B cell (primary cell): ENCODE measurements around the gene ROR2. TPM values are rescaled to one million over a fixed set of nuclear protein-coding genes. Genes with fewer than 3 reads are reported as not detected.

Source experiments
- ATAC-seq: fragments of 200-7000 bp; cut with Tn5 transposase; one replicate; pipeline ENCODE4 v1.10.0; 2021; ENCODE audit warnings: low read depth, mild to moderate bottlenecking, moderate number of reproducible peaks, moderate library complexity
- CTCF ChIA-PET: fragments of 350-600 bp; sonication (Branson Sonifier 250); formaldehyde crosslinking; loops from one replicate; lab custom pipeline; 2021; ENCODE audit warnings: antibody characterized with exemption, inconsistent platforms; lab: Charles Lee
- POLR2A ChIA-PET: fragments of 350-600 bp; sonication (Branson Sonifier 250); formaldehyde crosslinking; loops from one replicate; lab custom pipeline; 2021; ENCODE audit warnings: antibody characterized with exemption; lab: Charles Lee
- DNase-seq: peaks from one replicate; pipeline ENCODE4 v3.0.0; 2013
- H2AFZ ChIP-seq: 2 replicates; pipeline ENCODE4 v1.6.1; 2012; ENCODE audit warnings: mild to moderate bottlenecking, low read depth, low read length; ENCODE audit not compliant: insufficient read depth, poor library complexity, severe bottlenecking
- H3K27ac ChIP-seq, 2 donors: 1 replicate in 1 of 2; 2 replicates in 1 of 2; pipeline ENCODE4 v1.5.1; 2012 to 2013; ENCODE audit warnings: low read length in 2 of 2, mild to moderate bottlenecking in 2 of 2, moderate library complexity in 1 of 2
- H3K27me3 ChIP-seq, 4 experiments: fragments of 200-600 bp in 1 of 4; sonication (generic) in 1 of 4; replicated peaks in 1 of 4; 1 replicate in 2 of 4; 2 replicates in 2 of 4; pipeline versions ENCODE4 v1.6.1 to v1.7.0; 2013 to 2016; ENCODE audit warnings: low read length in 3 of 4, mild to moderate bottlenecking in 2 of 4, mixed read lengths in 1 of 4, moderate library complexity in 1 of 4; ENCODE audit not compliant: insufficient read depth in 4 of 4, control insufficient read depth in 3 of 4; ENCODE audit errors: control extremely low read depth in 1 of 4
- H3K36me3 ChIP-seq, 2 experiments: replicated peaks in 1 of 2; 1 replicate in 1 of 2; 2 replicates in 1 of 2; pipeline versions ENCODE4 v1.6.1 to v1.7.1; 2013; ENCODE audit warnings: low read length in 1 of 2; ENCODE audit not compliant: insufficient read depth in 2 of 2, control insufficient read depth in 1 of 2; ENCODE audit errors: control extremely low read depth in 1 of 2, extremely low read depth in 1 of 2
- H3K4me1 ChIP-seq, 2 donors: fragments of 200-600 bp in 1 of 2; sonication (generic) in 1 of 2; 1 replicate in 1 of 2; 2 replicates in 1 of 2; pipeline versions ENCODE4 v1.5.1 to v1.6.1; 2013 to 2017; ENCODE audit warnings: low read length in 2 of 2; ENCODE audit not compliant: control insufficient read depth in 2 of 2, insufficient read depth in 2 of 2
- H3K4me2 ChIP-seq: replicated peaks from 2 replicates; pipeline ENCODE3; 2012; ENCODE audit warnings: mild to moderate bottlenecking, low read depth, low read length; ENCODE audit not compliant: poor library complexity, severe bottlenecking
- H3K4me3 ChIP-seq, 5 experiments: fragments of 200-600 bp in 1 of 5; sonication (generic) in 1 of 5; 1 replicate in 3 of 5; 2 replicates in 2 of 5; pipeline versions ENCODE4 v1.5.1 to v1.7.0; 2011 to 2016; ENCODE audit warnings: low read length in 4 of 5, mild to moderate bottlenecking in 4 of 5, low read depth in 2 of 5, control low read depth in 1 of 5, moderate library complexity in 1 of 5; ENCODE audit not compliant: insufficient read depth in 1 of 5; ENCODE audit errors: control extremely low read depth in 1 of 5, extremely low read depth in 1 of 5
- H3K79me2 ChIP-seq: fragments of 200-600 bp; sonication (generic); one replicate; pipeline ENCODE4 v1.6.0; 2016; ENCODE audit warnings: low read length; ENCODE audit not compliant: control insufficient read depth, insufficient read depth
- H3K9ac ChIP-seq: fragments of 200-600 bp; sonication (generic); 2 replicates; pipeline ENCODE4 v1.6.1; 2017; ENCODE audit warnings: mild to moderate bottlenecking, low read length, moderate library complexity
- H3K9me3 ChIP-seq, 3 donors: one replicate each; pipeline versions ENCODE4 v1.6.1 to v1.7.1; 2013; ENCODE audit warnings: low read length in 2 of 3; ENCODE audit not compliant: control insufficient read depth in 2 of 3, insufficient read depth in 1 of 3; ENCODE audit errors: control extremely low read depth in 1 of 3
- H4K20me1 ChIP-seq: 2 replicates; pipeline ENCODE4 v1.6.0; 2012; ENCODE audit warnings: mild to moderate bottlenecking, low read length; ENCODE audit not compliant: insufficient read depth, control insufficient read depth, poor library complexity, severe bottlenecking
- H3K27ac Mint-ChIP-seq: one replicate; pipeline ENCODE4 v1.8.0; 2021; ENCODE audit warnings: mixed read lengths
- H3K27me3 Mint-ChIP-seq: one replicate; pipeline ENCODE4 v1.8.0; 2021; ENCODE audit warnings: mixed read lengths
- H3K4me1 Mint-ChIP-seq: one replicate; pipeline ENCODE4 v1.8.0; 2021; ENCODE audit warnings: mixed read lengths
- H3K4me3 Mint-ChIP-seq: one replicate; pipeline ENCODE4 v1.8.0; 2021; ENCODE audit warnings: mixed read lengths
- H3K9me3 Mint-ChIP-seq: one replicate; pipeline ENCODE4 v1.8.0; 2022; ENCODE audit warnings: mixed read lengths; ENCODE audit not compliant: insufficient read depth
- EZH2 ChIP-seq: IDR thresholded peaks from 2 replicates; pipeline ENCODE4 v1.6.1; 2012; ENCODE audit warnings: borderline replicate concordance, low read depth, mild to moderate bottlenecking, moderate library complexity, low read length; ENCODE audit not compliant: insufficient read depth, poor library complexity, severe bottlenecking
- WGBS: methylation state at CpG from one replicate; pipeline ENCODE4 v1.1.5; 2013; ENCODE audit warnings: missing lambda C conversion rate; ENCODE audit not compliant: insufficient coverage; 5-methylcytosine and 5-hydroxymethylcytosine counted together
- intact Hi-C: fragments of 100-400 bp; cut with micrococcal nuclease; formaldehyde crosslinking; loops from one replicate; pipeline ENCODE4 v1.10.0; 2022
- polyA plus RNA-seq: library from polyadenylated mRNA; depleted of rRNA; stranded (reverse); fragments of >200 nt; gene quantifications from 2 replicates; pipeline ENCODE4 v1.2.3, GENCODE V29; 2012
- total RNA-seq, 2 donors: library from RNA; stranded (reverse); fragments of 120-200 nt in 1 of 2; gene quantifications; 1 replicate in 1 of 2; 2 replicates in 1 of 2; pipeline versions ENCODE4 v1.2.3 to v1.2.4, GENCODE V29; 2013 to 2022
- TF ChIP-seq, protein P1 (sequence below): fragments of 200-600 bp; IDR thresholded peaks from one replicate; pipeline ENCODE4 v1.8.0; 2022; ENCODE audit warnings: antibody characterized with exemption, mild to moderate bottlenecking

Gene ROR2
- total and polyA plus RNA-seq, 2 donors (not counting 1 experiment from before 2014, with no cell fraction given), result 0.21 to 0.49 TPM

DNA sequence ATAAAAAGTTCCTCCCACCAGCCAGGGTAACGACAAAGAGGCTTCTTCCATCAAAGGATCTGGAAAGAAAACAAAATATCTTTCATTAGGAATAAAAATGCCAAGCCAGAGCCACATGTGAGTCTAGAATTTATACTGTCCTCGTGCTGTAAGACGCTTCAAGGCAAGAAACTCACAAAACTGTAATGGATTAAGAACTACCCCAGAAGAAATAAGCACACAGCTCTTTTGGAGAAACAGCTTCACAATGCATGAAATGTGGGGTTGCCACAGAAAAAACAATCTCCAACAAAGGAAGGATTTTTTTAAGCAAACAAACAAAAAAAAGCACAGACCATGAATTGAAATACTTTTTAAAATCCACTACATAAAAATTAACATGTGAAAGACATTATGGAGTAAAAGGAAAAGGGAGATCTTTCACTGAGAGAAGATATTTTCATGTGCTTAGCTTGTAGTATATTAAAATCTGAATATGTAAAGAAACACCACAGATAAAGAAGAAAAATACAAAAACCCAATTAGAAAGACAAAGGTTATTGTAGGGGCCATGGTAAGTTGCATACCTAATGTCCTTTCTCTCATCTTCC is 385.9 kb downstream of the ROR2 start:
- no peak overlapping the region for H3K4me3 Mint-ChIP-seq
- ChIA-PET POLR2A (no interaction called here), CTCF (no interaction called here)
- H3K27ac ChIP-seq, result no peak overlapping the region
- no peaks in the 10 kb centered on the region for H4K20me1 ChIP-seq
- WGBS, result 66% methylated on average over 2 of the region's 3 CpGs
- DNase-seq (no peak), ATAC-seq (no peak)
- intact Hi-C loops, result no loop called here
- H3K79me2 ChIP-seq, result no peaks in the 10 kb centered on the region
- TF ChIP-seq, protein P1, sequence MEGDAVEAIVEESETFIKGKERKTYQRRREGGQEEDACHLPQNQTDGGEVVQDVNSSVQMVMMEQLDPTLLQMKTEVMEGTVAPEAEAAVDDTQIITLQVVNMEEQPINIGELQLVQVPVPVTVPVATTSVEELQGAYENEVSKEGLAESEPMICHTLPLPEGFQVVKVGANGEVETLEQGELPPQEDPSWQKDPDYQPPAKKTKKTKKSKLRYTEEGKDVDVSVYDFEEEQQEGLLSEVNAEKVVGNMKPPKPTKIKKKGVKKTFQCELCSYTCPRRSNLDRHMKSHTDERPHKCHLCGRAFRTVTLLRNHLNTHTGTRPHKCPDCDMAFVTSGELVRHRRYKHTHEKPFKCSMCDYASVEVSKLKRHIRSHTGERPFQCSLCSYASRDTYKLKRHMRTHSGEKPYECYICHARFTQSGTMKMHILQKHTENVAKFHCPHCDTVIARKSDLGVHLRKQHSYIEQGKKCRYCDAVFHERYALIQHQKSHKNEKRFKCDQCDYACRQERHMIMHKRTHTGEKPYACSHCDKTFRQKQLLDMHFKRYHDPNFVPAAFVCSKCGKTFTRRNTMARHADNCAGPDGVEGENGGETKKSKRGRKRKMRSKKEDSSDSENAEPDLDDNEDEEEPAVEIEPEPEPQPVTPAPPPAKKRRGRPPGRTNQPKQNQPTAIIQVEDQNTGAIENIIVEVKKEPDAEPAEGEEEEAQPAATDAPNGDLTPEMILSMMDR, result no peak
- TF ChIP-seq EZH2, result no peak
- peaks cover 0 to 3% (median 0%) of the 10 kb centered on the region in 3 donors for H3K9me3 ChIP-seq
- no peaks in the 10 kb centered on the region for H3K36me3 ChIP-seq
- no peak overlapping the region for H3K4me2 ChIP-seq
- no peak overlapping the region for H3K4me3 ChIP-seq
- H3K4me1 Mint-ChIP-seq, result no peaks in the 10 kb centered on the region
- no peak overlapping the region for H3K27ac Mint-ChIP-seq
- no peaks in the 10 kb centered on the region for H3K4me1 ChIP-seq
- no peaks in the 10 kb centered on the region for H3K9me3 Mint-ChIP-seq
- H3K9ac ChIP-seq, result no peak overlapping the region
- peaks cover 21% of the 10 kb centered on the region for H3K27me3 Mint-ChIP-seq
- no peaks in the 10 kb centered on the region for H3K27me3 ChIP-seq
- H2AFZ ChIP-seq, result no peak overlapping the region

DNA sequence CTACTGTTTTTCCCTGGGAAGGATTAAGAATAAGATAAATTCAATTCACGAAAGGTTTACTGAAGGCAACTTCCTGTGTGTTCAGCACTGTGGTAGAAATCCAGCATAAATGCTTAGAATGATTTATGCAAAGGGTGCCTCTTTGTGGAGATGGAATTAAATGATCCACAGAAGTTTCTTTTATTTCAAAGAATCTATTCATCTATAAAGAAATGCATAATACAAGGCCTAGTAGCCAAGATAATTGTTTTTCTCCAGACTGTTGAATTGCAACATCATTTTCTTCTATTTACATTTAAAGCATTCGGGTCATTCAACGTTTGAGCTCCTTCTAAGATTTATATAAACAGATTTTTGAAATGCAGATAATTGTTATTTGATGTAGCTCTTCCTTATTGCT is 387.6 kb downstream of the ROR2 start:
- no peaks in the 10 kb centered on the region for H3K9me3 Mint-ChIP-seq
- no peaks in the 10 kb centered on the region for H3K4me1 Mint-ChIP-seq
- H3K36me3 ChIP-seq, result no peaks in the 10 kb centered on the region
- H3K4me2 ChIP-seq, result no peak overlapping the region
- ChIA-PET CTCF (no interaction called here), POLR2A (no interaction called here)
- ATAC-seq (no peak), DNase-seq (no peak)
- no peak overlapping the region for H3K27ac ChIP-seq
- H3K79me2 ChIP-seq, result no peaks in the 10 kb centered on the region
- no peaks in the 10 kb centered on the region for H4K20me1 ChIP-seq
- H3K27me3 Mint-ChIP-seq, result peaks cover 28% of the 10 kb centered on the region
- no CpG with 5 or more reads among the region's 3 CpGs for WGBS
- no peak overlapping the region for H3K27ac Mint-ChIP-seq
- H2AFZ ChIP-seq, result no peak overlapping the region
- no peaks in the 10 kb centered on the region for H3K4me1 ChIP-seq
- H3K4me3 Mint-ChIP-seq, result no peak overlapping the region
- no peaks in the 10 kb centered on the region for H3K27me3 ChIP-seq
- intact Hi-C loops, result no loop called here
- no peak overlapping the region for H3K4me3 ChIP-seq
- no peaks in the 10 kb centered on the region for H3K9me3 ChIP-seq
- H3K9ac ChIP-seq, result no peak overlapping the region
- TF ChIP-seq, protein P1, result no peak
- TF ChIP-seq EZH2, result no peak
